ENCODE data around the gene RIPOR3.
"Not testable (repeated sequence)": the region's sequence is repeated elsewhere in the genome, so short reads cannot be mapped to it uniquely, and the experiment has no call there.

RIPOR3 gene

DNA sequence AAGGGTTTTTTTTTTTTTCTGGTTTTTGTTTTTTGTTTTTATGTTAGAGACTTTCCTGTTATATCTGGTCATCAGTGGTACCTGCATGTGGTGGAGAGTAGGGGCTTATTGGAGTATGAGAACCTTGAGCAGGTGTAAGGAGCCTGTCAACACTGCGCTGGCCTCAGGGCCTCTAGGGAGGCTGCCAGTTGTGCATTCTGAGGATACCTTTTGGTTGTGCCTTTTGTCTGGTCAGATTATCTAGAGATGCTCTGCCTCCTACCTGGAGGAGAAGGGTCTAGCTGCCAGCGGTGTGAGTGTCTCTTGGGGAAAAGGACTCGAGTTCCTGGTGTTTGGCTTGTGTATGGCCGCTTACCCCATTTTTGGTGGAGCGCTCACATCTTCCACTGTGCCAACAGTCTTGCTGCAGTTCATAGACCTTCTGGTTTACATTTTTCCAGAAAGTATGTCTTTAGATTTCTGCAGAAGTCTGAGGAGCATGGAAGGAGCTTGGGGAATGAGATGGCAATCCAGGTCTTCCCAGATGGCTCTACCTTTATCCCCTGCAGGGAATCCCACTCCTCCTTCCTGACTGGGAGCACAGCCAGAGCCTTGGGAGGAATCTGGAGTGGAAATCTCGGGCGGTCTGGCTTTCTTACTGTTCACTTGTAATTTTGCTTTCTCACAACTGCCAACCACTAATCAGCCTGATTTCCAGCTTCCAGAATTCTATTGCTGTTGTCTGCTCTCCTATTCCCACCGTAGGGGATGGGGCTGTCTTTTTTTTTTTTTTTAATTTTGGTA lies 131.3 kb downstream of the RIPOR3 start:
- no peak for DNase-seq (ENCODE audit: extremely low read depth in 1 of 2, low read depth in 1 of 2)

DNA sequence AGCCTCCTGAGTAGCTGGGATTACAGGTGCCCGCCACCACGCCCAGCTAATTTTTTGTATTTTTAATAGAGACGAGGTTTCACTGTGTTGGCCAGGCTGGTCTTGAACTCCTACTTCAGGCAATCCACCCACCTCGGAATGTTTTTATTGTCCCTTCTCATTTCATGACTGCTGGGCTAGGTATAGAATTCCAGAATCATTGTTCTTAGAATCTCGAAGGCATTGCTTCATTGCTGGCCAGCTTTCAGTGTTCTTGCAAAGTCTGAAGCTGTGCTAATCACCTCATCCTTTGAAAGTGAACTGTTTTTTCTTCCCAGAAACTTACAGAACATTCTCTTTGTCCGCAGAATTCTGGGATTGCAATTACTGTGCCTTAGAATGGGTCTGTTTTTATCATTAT lies 132.2 kb downstream of the RIPOR3 start:
- no peak for DNase-seq (ENCODE audit: extremely low read depth in 1 of 2, low read depth in 1 of 2)

DNA sequence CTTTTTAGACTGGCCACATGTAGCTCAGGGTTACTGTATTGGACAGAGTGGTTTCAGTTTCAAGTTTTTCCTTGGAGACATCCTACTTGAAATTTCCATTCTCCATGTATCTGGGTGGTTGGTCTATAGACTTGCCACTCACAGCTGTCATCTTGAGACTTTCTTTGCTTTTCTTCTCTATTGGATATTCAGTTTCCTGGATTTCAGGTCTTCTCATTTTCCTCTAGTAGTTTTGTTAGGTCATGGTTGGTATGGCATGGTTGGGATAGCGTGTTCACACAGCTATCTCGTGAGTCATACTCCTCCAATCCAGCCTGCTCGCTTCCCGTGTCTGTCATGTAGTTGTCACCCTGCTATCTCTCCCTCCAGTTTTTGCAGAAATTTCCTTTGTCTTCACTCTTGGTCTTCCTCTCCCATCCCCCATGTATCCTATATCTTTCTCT lies 132.8 kb downstream of the RIPOR3 start:
- no peak for DNase-seq (ENCODE audit: extremely low read depth in 1 of 2, low read depth in 1 of 2)

DNA sequence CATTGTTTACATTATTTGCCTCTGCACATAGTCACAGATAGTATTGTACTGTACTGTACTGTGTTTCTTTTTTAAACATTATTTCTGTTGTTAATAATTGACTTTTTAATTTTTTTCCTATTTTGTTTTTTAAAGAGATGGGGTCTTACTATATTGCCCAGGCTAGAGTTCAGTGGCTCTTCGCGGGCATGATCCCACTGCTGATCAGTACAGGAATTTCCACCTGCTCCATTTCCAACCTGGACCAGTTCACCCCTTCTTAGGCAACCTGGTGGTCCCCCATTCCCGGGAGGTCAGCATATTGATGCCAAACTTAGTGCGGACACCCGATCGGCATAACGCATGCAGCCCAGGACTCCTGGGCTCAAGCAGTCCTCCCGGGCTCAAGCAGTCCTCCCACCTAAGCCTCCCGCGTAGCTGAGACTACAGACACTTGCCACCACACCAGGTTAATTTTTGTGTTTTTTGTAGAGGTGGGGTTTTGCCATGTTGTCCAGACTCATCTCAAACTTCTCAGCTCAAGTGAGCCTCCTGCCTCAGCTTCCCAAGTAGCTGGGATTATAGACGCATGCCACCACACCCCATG lies 133.7 kb downstream of the RIPOR3 start:
- no peak for DNase-seq (ENCODE audit: extremely low read depth in 1 of 2, low read depth in 1 of 2)

DNA sequence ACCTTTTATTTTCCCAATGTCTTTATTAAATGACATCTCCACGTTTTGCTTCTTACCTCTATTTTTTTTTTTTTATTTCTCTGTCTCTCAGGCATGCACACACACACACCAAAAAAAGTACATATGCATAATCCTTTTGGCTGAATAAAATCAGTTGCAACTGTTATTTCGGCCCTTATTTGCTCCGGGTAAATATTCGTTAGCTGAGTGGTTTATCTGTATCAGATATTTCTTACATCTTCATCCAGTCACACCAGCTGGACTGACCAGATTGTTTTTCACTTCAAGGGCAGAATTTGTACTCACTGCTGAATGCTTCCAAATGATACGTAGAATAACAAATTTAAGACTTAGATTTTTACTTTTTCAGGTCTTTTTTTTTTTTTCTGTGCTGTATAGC lies 135.7 kb downstream of the RIPOR3 start:
- DNase-seq (ENCODE audit: extremely low read depth in 1 of 2, low read depth in 1 of 2): no peak

DNA sequence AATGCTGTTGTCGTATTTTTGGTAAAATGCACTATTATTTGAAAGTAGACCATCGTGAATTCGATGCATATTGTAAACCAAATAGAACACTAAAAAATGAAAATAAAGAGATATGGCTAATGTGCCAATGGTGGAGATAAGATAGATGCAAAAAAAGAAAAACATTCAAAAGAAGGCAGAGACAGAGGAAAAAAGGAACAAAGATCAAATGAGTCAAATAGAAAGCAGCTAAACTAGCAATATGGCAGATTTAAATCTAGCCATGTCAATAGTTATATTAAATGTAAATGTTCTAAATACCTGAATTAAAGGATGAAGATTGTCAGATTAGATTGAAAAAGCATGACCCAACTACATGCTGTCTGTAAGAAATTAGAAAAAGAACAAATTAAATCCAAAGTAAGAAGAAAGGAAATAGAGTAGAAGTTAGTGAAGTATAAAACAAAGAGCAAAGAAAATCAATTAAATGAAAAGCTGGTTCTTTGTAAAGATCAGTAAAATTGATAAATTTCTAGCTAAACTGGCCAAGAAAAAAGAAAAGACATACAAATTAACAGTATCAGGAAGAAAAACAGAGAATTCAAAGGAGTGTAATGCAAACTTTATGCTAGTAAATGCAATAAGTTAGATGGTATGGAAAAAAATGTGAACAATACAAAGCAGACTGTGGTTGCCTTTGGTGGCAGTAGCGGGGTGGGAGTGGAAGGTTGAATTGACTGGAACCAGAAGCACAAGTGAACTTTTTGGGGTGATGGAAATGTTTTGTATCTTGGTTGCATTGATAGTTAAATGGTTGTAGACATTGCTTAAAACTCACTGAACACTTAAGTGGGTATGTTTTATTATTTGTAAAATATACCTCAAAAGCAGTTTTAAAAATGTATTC lies 136.4 kb downstream of the RIPOR3 start:
- no peak for DNase-seq (ENCODE audit: extremely low read depth in 1 of 2, low read depth in 1 of 2)

DNA sequence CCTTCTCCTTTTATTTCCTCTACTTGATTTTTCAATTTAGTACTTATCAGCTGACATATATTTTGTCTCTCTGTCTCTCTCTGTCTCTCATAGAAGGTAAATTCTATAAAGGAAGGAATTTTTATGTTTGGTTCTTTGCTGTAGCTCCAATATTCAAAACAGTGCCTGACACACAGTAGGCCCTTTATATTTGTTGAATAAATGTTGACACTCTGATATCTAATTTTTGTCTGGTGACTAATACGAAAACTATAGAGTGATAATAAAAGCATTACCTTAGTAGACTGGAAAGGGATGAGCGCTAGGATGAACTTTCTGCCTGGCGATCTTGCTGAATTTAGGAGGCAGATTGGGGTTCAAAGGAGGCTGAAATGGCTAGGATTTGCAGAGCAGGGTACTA lies 138.4 kb downstream of the RIPOR3 start:
- no peak for DNase-seq (ENCODE audit: extremely low read depth in 1 of 2, low read depth in 1 of 2)

DNA sequence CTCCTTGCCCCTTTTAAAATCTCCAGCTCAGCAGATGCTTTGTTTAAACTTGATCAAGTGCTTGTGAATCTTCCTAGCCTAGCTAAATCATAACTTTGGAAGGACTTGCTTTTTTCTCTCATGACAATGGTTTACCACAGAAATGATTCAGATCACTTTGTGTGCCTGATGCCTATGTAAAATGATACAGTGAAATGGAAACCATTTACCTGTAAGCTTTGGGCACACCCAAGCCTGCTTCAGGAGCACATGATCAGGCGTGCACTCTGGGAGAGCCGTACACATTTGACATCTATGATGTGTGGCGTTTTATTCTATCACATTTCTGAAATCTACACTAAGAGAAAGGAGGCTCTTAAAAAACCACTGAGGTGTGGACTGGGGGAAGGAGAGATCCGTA lies 140.1 kb downstream of the RIPOR3 start:
- no peak for DNase-seq (ENCODE audit: extremely low read depth in 1 of 2, low read depth in 1 of 2)

DNA sequence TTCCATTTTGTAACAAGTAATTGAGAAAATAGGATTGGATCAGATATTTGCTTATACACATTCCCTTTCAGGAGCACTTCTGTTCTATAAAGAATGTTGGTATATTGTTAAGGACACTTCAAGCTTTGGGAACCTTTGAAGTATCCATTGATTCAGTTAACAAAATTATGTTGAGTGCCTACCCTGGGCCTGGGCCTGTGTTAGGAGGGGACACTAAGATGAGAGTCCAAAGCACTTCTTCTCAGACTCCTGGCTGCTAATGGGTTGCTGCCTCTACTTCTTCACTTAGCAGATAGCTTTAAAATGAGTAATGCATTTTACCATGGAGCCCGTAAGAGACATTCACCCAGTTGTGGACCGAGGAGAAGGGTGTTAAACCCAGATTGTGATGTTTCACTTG lies 140.8 kb downstream of the RIPOR3 start:
- no peak for DNase-seq (ENCODE audit: extremely low read depth in 1 of 2, low read depth in 1 of 2)

DNA sequence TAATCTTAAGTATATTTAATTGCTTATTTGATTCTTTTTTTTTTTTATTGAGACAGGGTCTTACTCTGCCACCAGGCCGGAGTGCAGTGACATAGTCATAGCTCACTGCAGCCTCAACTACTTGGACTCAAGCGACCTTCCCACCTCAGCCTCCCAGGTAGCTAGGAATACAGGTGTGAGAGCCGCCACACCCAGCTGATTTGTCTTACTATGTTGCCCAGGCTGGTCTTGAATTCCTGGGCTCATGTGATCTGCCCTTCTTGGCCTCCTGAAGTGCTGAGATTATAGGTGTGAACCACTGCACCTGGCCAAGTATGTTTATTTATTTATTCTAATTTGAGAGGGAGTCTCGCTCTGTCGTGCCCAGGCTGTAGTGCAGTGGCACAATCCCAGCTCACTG lies 142.9 kb downstream of the RIPOR3 start:
- no peak for DNase-seq (ENCODE audit: extremely low read depth in 1 of 2, low read depth in 1 of 2)

DNA sequence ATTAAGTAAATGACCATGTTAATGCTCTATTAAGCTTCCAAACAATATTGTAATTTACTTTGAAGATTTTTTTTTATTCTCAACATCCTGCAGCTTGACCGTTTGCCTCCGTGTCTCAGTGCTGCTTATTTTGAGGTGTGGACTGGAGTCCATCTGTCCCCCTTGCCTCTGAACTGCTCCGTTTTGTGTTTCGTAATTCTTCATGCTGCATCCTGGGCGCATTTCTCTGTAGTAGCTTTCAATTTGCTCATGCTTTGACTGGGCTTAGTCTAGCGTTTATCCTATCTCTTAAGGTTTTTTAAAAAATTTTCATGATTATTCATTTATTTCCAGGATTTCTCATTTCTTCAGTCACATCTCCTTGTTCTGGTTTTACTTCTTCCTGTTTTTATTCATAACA lies 143.4 kb downstream of the RIPOR3 start:
- no peak for DNase-seq (ENCODE audit: extremely low read depth in 1 of 2, low read depth in 1 of 2)

DNA sequence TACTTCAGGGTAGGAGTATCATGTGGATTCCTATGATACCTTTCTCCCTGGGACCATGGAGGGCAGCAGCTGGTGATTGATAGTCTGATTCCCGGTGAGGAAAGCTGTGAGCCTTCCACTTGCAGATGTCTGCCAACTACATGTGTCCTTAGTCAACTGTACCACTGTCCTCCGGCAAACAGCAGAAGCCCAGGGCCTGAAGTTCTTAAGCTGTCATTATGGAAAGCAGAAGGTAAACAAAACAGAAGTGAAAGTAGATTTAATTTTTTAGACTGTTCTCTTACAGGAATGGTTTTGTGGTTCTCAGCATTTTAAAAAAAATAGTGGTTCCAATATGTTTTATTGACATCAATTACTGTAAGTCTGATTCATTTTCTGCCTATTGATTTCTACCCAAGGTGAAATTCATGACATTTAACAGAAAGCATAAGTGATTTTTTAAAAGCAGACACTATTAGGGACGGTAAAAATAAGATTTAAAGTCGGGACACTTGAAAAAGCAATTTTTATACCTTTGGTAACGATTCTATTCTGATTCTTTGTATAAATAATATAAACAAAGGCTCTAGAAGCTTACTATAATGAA lies 144.5 kb downstream of the RIPOR3 start:
- DNase-seq (ENCODE audit: extremely low read depth in 1 of 2, low read depth in 1 of 2): no peak

DNA sequence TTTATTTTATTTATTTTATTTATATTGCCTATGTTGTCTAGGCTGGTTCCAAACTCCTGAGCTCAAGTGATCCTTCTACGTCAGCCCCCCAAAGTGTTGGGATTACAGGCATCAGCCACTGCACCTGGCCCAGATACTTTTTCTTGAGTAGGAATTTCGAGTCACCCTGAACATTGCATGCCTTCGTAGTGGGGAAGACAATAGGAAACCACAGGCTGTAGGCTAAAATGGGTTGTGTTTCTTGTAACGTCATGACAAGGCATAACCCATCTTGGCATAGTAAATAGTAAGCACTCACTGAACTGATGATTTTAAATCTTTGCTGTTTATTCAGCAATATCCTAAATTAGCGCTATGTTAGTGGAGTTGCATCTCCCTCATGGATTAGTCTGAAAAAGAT lies 146.2 kb downstream of the RIPOR3 start:
- DNase-seq (ENCODE audit: extremely low read depth in 1 of 2, low read depth in 1 of 2): no peak

DNA sequence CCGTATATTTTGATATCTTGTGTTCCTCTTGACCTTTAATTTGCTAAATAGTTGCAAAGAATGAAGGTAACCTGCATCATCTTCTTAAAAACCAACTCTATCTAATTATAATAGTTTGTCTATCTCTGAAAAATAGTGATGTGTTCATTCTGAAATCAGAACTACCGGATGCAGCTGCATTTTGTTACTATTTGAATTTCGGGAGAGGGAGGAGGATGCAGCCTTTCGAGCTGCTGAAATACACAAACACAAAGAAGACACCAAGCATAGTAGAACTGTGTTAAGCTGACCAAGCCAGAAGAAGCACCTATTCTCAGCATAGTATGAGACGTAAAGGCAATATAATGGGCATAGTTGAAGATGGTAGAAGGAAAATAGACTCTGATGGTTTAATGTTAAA lies 148.0 kb downstream of the RIPOR3 start:
- no peak for DNase-seq (ENCODE audit: extremely low read depth in 1 of 2, low read depth in 1 of 2)

DNA sequence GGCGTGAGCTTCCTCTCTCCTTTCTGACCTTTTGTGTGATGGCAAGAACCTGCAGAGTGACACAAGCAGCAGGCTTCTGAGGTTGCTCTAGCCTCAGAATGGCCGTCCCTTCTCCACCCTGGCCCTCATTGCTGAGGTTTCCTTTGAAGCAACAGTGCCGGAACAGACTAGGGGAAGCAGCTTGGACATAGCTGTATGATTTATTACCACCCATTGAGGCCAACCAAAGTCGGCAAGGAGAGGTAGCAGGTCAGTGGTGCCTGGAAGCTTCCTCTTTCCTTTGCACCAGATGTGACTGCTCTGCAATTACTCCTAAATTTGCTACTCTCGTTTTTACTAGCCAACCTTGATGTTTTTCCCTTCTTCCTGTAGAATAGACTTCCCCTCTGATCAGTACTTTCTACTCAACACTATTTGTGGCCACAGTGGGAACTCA lies 149.7 kb downstream of the RIPOR3 start:
- no peak for DNase-seq (ENCODE audit: extremely low read depth in 1 of 2, low read depth in 1 of 2)

DNA sequence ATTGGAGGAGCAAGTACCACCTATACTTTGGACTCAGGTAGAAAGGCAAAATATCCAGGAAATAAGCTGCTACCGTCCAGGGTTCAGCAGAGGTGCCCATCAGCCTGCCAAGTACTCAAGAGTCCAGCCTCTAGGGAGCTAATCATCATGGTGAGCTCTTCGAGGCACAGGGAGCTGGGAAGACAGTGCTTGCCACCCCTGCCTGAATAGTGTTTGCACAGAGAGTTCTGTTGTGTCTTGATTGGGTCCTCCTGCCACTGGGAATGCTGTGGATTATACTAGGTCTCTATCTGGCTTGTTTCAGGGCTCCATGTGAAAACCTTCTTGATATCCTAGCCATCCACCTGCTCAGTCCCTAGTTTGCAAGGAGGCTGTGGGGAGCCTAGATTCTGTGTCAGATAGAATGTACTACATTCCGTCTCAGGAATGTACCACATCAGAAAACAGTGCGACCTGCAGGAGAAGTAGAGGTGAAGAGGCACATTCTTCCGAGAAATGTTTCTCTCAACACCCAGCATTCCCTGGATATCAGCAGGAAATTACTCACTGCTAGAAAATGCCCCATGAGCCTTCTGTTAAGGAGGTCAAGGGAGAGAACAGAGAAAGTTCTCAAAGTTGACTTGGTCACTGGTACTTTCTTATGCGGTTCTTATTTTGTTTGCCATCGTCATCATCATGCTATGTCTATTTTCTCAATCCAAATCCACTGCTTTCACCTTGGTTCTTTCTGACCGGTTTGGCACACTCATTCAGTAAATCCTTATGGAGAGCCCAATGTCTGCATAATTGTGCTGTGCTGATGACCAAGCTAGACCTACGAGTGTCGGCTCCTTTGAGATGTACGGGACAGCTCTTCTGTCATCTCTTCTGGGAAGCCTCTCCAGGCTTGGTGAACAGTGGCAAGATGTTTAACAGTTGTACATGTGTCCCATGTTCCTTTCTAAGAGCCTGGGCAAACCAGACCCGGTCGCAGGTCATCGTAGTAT lies 150.4 kb downstream of the RIPOR3 start:
- no peak for DNase-seq (ENCODE audit: extremely low read depth in 1 of 2, low read depth in 1 of 2)

DNA sequence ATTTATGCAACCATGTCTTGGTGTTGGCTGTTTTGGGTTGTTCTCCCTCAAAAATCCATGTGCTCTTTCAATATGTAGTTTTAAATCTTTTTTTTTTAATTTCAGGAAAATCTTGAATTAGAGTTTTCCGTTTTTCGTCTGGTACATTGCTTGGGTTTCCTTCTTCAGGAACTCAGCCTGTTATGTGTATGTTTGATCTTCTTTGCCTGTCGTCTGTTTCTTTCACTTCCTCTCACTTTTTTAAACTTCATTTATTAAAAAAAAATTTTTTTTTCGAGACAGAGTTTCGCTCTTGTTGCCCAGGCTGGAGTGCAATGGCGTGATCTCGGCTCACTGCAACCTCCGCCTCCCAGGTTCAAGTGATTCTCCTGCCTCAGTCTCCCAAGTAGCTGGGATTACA lies 151.5 kb downstream of the RIPOR3 start:
- not testable (repeated sequence) for DNase-seq (ENCODE audit: extremely low read depth in 1 of 2, low read depth in 1 of 2)

DNA sequence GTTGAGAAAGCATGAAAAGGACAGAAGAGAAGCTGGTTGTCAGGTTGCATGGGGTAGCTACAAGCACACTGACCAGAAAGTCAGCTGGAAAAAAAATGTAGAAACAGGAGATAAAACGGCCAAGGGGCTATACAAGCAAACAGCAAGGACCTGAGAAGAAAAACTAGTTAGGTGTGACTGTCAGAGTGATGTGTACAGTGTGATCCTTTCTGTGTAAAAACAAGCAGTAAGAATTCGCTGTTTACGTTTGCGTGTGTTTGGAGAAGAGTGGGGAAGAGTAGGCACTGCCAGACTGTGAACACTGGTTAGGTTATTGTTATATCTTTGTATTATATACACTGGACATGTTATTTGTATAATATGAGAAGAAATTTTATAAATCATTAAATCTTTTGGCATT lies 153.1 kb downstream of the RIPOR3 start:
- DNase-seq (ENCODE audit: extremely low read depth in 1 of 2, low read depth in 1 of 2): no peak

DNA sequence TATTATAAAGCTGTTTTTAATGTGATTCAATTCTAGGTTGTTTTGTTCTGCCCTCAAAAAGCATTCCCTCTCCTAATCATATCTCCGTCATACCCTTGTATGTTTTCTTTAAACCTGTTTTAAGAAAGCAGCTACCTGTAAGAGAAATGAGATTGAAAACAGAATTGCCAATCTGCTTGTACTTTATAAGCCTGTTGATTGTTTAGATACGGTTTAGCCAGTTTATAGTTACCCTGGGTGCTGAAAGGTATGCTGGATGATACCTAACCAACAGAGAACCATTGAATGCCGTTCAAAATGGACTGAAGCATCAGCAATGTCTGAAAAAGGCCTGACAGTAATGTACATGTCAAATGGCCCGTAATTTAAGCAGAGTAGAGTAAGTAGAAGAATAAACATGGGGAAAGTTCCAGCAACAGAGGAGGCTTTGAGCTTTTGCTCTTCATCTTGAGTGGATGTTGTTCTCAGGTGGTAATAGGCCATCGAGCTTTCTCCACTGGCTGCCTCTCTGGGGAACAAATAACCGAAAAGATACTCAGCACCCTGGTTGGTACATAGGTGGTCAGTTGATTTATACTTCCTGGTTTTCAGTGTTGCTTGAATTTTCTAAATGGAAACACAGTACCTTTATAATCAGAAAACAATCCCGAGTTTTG lies 153.7 kb downstream of the RIPOR3 start:
- DNase-seq (ENCODE audit: extremely low read depth in 1 of 2, low read depth in 1 of 2): no peak

DNA sequence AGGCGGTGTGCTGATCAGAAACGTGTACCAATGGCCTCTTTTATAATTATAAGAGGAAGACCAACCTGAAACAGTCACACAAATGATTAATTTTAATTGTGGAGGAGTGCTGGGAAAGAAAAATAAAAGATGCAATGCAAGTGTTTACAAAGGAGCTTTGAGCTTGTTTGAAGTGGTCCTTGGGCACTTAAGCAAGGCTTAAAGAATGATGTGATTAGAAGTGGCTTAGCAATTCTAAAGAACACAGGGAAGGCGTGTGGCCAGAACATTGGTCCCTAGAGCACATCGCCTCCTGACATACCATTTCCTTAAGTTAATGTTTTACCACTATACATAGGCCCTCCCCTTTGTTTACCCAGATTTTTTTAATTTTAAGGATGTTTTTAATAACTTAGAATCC lies 155.0 kb downstream of the RIPOR3 start:
- DNase-seq (ENCODE audit: extremely low read depth in 1 of 2, low read depth in 1 of 2): no peak

All from activated CD8-positive, alpha-beta memory T cell treated with anti-CD3 and anti-CD28 coated beads for 1 hour (primary cell).